HG02885 (cell line): ENCODE data around the gene AARS2.

Source experiments
- ATAC-seq: cut with Tn5 transposase; IDR thresholded peaks from one replicate; pipeline ENCODE4 v1.9.1; 2021; ENCODE audit warnings: mild to moderate bottlenecking; ENCODE audit not compliant: unreplicated experiment, poor library complexity

AARS2 gene

GRCh38 chr6:44278315-44278714, 34.8 kb downstream of the AARS2 start:
- ATAC-seq = no peak

- no peak for ATAC-seq
These were observed 35.4 kb downstream of the AARS2 start for GRCh38 chr6:44277763-44278162.

- ATAC-seq = no peak
These were observed 36.2 kb downstream of the AARS2 start for GRCh38 chr6:44276667-44277640.

GRCh38 chr6:44275749-44276648, 37.1 kb downstream of the AARS2 start:
- no peak for ATAC-seq

- no peak for ATAC-seq
These were observed 37.8 kb downstream of the AARS2 start for GRCh38 chr6:44275271-44275748.

GRCh38 chr6:44273617-44274016, 39.5 kb downstream of the AARS2 start:
- ATAC-seq = no peak

- no peak for ATAC-seq
These were observed 40.1 kb downstream of the AARS2 start for GRCh38 chr6:44272999-44273566.

GRCh38 chr6:44272529-44272928, 40.6 kb downstream of the AARS2 start:
- ATAC-seq = no peak

GRCh38 chr6:44271914-44272313, 41.2 kb downstream of the AARS2 start:
- ATAC-seq = no peak

- ATAC-seq = no peak
These were observed 41.8 kb downstream of the AARS2 start for GRCh38 chr6:44271406-44271723.

- ATAC-seq = no peak
These were observed 42.4 kb downstream of the AARS2 start for GRCh38 chr6:44270526-44271405.

- no peak for ATAC-seq
These were observed 43.1 kb downstream of the AARS2 start, which contains the start of gene TMEM151B for GRCh38 chr6:44269921-44270525. TSS of gene TMEM151B (plus strand) at chr6:44270450. CDS start at chr6:44270743, 293 bp downstream.

GRCh38 chr6:44269178-44269920, 43.8 kb downstream of the AARS2 start:
- ATAC-seq = no peak

GRCh38 chr6:44268095-44268628, 45.0 kb downstream of the AARS2 start:
- no peak for ATAC-seq

- no peak for ATAC-seq
These were observed 45.9 kb downstream of the AARS2 start for GRCh38 chr6:44267252-44267651.

- ATAC-seq = peak; percentile 37
These were observed 46.8 kb downstream of the AARS2 start for GRCh38 chr6:44266347-44266746.

GRCh38 chr6:44265722-44266233, 47.4 kb downstream of the AARS2 start:
- no peak for ATAC-seq
